Nephron (organoid): ENCODE measurements around the gene NUP85.

Source experiments
- H3K27ac Mint-ChIP-seq, 3 experiments: 2 replicates each; pipeline ENCODE4 v1.8.0; 2020; ENCODE audit warnings: mixed read lengths in 3 of 3, mild to moderate bottlenecking in 2 of 3, moderate library complexity in 1 of 3
- H3K27me3 Mint-ChIP-seq: 2 replicates; pipeline ENCODE4 v1.8.0; 2021; ENCODE audit warnings: low read depth, mild to moderate bottlenecking, moderate library complexity, mixed read lengths
- H3K36me3 Mint-ChIP-seq: 2 replicates; pipeline ENCODE4 v1.8.0; 2020; ENCODE audit warnings: low read depth, mixed read lengths
- H3K4me1 Mint-ChIP-seq: 2 replicates; pipeline ENCODE4 v1.8.0; 2020; ENCODE audit warnings: mixed read lengths
- H3K4me3 Mint-ChIP-seq, 3 experiments: 2 replicates each; pipeline ENCODE4 v1.8.0; 2020; ENCODE audit warnings: mild to moderate bottlenecking in 3 of 3, mixed read lengths in 3 of 3, moderate library complexity in 2 of 3
- H3K9me3 Mint-ChIP-seq: 2 replicates; pipeline ENCODE4 v1.8.0; 2020; ENCODE audit warnings: mixed read lengths
- CTCF ChIP-seq, 3 experiments: fragments of 200-600 bp; sonication (generic); IDR thresholded peaks; one replicate each; pipeline ENCODE4 v1.5.0; 2021; ENCODE audit warnings: antibody characterized with exemption in 3 of 3; ENCODE audit not compliant: unreplicated experiment in 3 of 3

NUP85 gene

GRCh38 chr17:75228305-75228704, 22.8 kb downstream of the NUP85 start:
- Mint-ChIP-seq H3K27ac (no peak overlapping the region), H3K36me3 (peaks cover 72% of the 10 kb centered on the region)
- TF ChIP-seq CTCF (IDR thresholded peaks at IDR 0.05; ENCODE audit: unreplicated experiment in 3 of 3), result no peak

GRCh38 chr17:75228847-75229246, 23.4 kb downstream of the NUP85 start:
- TF ChIP-seq CTCF (IDR thresholded peaks at IDR 0.05; ENCODE audit: unreplicated experiment in 3 of 3), result no peak
- H3K9me3 Mint-ChIP-seq, result no peaks in the 10 kb centered on the region
- no peaks in the 10 kb centered on the region for H3K4me1 Mint-ChIP-seq
- no peak overlapping the region for H3K4me3 Mint-ChIP-seq
- no peak overlapping the region for H3K27ac Mint-ChIP-seq
- peaks cover 69% of the 10 kb centered on the region for H3K36me3 Mint-ChIP-seq
- H3K27me3 Mint-ChIP-seq, result peaks cover 2% of the 10 kb centered on the region

More at GRCh38 chr17:75228305-75228704, 22.8 kb downstream of the NUP85 start:
- H3K27me3 Mint-ChIP-seq, result no peaks in the 10 kb centered on the region
- H3K4me3 Mint-ChIP-seq, result no peak overlapping the region
- H3K9me3 Mint-ChIP-seq, result no peaks in the 10 kb centered on the region
- H3K4me1 Mint-ChIP-seq, result no peaks in the 10 kb centered on the region

GRCh38 chr17:75231071-75231470, 25.6 kb downstream of the NUP85 start:
- Mint-ChIP-seq H3K9me3 (no peaks in the 10 kb centered on the region), H3K4me1 (no peaks in the 10 kb centered on the region), H3K4me3 (no peak overlapping the region), H3K27ac (no peak overlapping the region), H3K27me3 (peaks cover 3% of the 10 kb centered on the region), H3K36me3 (peaks cover 64% of the 10 kb centered on the region)
- no peak for TF ChIP-seq CTCF (IDR thresholded peaks at IDR 0.05; ENCODE audit: unreplicated experiment in 3 of 3)

GRCh38 chr17:75231741-75232464, 26.4 kb downstream of the NUP85 start:
- Mint-ChIP-seq H3K9me3 (no peaks in the 10 kb centered on the region), H3K36me3 (peaks cover 65% of the 10 kb centered on the region), H3K4me1 (no peaks in the 10 kb centered on the region)

GRCh38 chr17:75232786-75233185, 27.3 kb downstream of the NUP85 start:
- Mint-ChIP-seq H3K36me3 (peaks cover 68% of the 10 kb centered on the region), H3K4me3 (no peak overlapping the region), H3K27ac (no peak overlapping the region), H3K27me3 (peaks cover 3% of the 10 kb centered on the region), H3K4me1 (no peaks in the 10 kb centered on the region), H3K9me3 (no peaks in the 10 kb centered on the region)
- TF ChIP-seq CTCF (IDR thresholded peaks at IDR 0.05; ENCODE audit: unreplicated experiment in 3 of 3), result no peak

More at GRCh38 chr17:75231741-75232464, 26.4 kb downstream of the NUP85 start:
- no peak overlapping the region for H3K27ac Mint-ChIP-seq
- no peak for TF ChIP-seq CTCF (IDR thresholded peaks at IDR 0.05; ENCODE audit: unreplicated experiment in 3 of 3)
- peaks cover 3% of the 10 kb centered on the region for H3K27me3 Mint-ChIP-seq
- H3K4me3 Mint-ChIP-seq, result no peak overlapping the region
